ENCODE measurements around the gene TMEM11.

The TMEM11 gene

DNA sequence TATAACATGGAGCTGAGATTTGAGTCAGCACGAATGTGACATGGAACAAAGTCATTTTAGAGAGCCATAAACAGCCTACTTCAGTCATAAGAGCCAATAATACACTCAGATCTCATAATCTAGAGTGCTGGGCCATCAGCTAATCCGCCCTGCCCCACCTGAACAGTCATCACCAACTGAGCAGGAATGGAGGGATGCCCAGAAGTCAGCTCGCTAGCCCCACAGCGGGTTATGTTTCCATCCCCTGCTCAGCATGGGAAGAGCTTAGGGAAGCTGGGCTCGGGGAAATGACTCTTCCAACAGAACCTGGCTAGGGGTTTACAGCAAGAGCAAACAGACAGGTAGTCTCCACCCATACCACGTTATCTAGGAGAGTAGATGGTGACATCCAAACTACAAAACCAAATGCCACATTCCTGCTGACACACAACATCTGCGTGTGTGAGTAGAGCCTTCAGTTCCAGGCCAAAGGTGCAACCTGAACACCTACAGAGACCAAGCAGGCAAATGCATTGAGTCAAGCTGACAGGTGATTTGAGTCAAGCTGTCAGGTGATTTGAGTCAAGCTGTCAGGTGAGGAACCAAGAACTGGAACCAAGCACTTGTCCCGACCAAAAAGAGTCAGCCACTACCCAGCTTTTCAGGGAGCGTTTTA lies 2.0 kb downstream of the TMEM11 start:
- H3K36me3 ChIP-seq (replicated peaks): peaks cover 4% of the 10 kb centered on the region
- in situ Hi-C loops (cut with HindIII; ENCODE audit: low pct_ligation_motif_present, low sequenced_read_pairs): no loop called here
- H3K27ac ChIP-seq: no peak overlapping the region
- TF ChIP-seq, protein P1, sequence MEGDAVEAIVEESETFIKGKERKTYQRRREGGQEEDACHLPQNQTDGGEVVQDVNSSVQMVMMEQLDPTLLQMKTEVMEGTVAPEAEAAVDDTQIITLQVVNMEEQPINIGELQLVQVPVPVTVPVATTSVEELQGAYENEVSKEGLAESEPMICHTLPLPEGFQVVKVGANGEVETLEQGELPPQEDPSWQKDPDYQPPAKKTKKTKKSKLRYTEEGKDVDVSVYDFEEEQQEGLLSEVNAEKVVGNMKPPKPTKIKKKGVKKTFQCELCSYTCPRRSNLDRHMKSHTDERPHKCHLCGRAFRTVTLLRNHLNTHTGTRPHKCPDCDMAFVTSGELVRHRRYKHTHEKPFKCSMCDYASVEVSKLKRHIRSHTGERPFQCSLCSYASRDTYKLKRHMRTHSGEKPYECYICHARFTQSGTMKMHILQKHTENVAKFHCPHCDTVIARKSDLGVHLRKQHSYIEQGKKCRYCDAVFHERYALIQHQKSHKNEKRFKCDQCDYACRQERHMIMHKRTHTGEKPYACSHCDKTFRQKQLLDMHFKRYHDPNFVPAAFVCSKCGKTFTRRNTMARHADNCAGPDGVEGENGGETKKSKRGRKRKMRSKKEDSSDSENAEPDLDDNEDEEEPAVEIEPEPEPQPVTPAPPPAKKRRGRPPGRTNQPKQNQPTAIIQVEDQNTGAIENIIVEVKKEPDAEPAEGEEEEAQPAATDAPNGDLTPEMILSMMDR (IDR thresholded peaks at IDR 0.05; ENCODE audit: low read depth, low read length, missing control alignments): no peak
- no peaks in the 10 kb centered on the region for H3K27me3 ChIP-seq (replicated peaks)
- no peak for DNase-seq
- H3K4me3 ChIP-seq (ENCODE audit: low read depth, low read length): no peak overlapping the region

DNA sequence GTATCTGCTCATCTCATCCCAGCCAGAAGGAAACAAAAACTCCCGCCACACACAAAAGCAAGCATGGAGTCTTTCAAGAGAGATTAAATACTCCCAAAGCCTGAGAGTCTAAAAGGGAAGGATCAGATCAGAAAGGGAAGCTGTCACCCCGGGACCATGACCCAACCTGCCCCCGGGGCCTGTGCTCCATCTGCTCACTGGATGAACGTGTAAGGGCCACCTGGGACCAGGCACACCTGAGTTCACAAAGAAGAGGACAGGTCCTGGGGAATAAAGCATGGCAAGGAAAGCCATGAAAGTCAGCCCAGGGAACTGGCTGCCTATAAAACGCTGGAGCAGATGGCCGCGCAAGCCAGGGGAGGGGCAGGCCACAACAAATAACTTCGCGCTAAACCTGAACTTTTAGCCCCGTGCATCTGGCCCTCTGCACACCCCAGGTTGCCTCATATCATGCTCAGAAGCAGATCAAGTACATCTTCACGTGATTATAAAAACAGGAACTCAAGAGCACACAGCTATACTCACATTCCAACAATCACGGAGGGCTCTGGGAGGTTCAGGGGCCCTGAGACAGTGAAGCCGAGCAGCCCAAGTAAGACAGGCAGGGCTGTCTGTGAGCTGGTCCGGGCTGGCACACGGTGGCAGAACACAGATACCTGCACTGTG lies 3.4 kb downstream of the TMEM11 start:
- TF ChIP-seq, protein P1 (IDR thresholded peaks at IDR 0.05; ENCODE audit: low read depth, low read length, missing control alignments): no peak
- peaks cover 4% of the 10 kb centered on the region for H3K36me3 ChIP-seq (replicated peaks)
- H3K4me3 ChIP-seq (ENCODE audit: low read depth, low read length): no peak overlapping the region
- H3K27me3 ChIP-seq (replicated peaks): no peaks in the 10 kb centered on the region
- in situ Hi-C loops (cut with HindIII; ENCODE audit: low pct_ligation_motif_present, low sequenced_read_pairs): no loop called here
- H3K27ac ChIP-seq: no peak overlapping the region
- no peak for DNase-seq

DNA sequence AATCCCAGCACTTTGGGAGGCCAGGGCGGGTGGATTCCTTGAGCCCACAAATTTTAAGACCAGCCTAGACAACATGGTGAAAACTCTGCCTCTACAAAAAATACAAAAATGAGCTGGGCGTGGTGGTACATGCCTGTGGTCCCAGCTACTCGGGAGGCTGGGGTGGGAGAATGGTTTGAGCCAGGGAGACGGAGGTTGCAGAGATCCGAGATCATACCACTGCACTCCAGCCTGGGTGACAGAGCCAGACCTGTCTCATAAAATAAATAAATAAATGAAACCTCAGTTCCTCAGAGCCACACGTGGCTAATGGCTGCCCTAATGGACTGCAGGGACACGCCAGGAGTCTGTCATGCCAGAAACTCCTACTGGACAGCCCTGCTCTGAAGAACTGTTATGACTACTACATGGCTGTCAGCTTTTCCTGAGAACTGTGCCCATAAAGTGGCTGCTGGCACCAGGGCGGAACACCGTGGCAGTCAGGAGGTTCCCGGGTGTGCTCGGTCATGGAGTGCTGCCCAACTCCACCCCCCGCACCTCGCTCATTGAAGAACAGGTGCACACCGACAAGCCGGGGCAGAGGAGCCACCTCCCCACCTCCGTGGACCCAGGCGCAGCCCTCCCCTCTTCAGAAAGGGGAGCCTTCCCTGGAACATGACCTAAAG lies 4.3 kb downstream of the TMEM11 start:
- no peak for DNase-seq
- Histone ChIP-seq H3K27ac (no peak overlapping the region), H3K36me3 (replicated peaks) (peaks cover 4% of the 10 kb centered on the region), H3K27me3 (replicated peaks) (no peaks in the 10 kb centered on the region), H3K4me3 (ENCODE audit: low read depth, low read length) (no peak overlapping the region)
- in situ Hi-C loops (cut with HindIII; ENCODE audit: low pct_ligation_motif_present, low sequenced_read_pairs): no loop called here
- TF ChIP-seq, protein P1 (IDR thresholded peaks at IDR 0.05; ENCODE audit: low read depth, low read length, missing control alignments): no peak

DNA sequence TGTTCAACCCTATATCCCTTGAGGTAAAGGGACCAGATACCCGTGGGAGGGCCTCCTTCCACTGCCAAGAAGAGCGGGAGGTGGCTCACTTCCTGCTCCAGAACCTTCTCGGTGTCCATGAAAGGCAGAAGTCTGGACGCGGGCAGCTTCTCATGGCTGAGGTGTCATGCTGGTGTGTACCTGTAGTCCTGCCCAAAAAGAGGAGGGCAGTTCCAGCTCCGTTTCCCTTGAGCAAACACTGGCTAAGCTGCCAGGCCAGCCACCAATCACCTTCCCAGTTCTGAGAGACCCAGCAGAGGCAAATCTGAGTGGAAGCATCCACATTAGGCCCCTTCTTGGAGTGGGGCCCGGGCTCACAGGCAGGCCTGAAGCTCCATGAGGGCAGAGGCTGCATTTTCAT lies 5.6 kb downstream of the TMEM11 start:
- Histone ChIP-seq H3K27ac (no peak overlapping the region), H3K27me3 (replicated peaks) (no peaks in the 10 kb centered on the region), H3K4me3 (ENCODE audit: low read depth, low read length) (no peak overlapping the region), H3K36me3 (replicated peaks) (peaks cover 4% of the 10 kb centered on the region)
- TF ChIP-seq, protein P1 (IDR thresholded peaks at IDR 0.05; ENCODE audit: low read depth, low read length, missing control alignments): no peak
- no peak for DNase-seq
- in situ Hi-C loops (cut with HindIII; ENCODE audit: low pct_ligation_motif_present, low sequenced_read_pairs): no loop called here

DNA sequence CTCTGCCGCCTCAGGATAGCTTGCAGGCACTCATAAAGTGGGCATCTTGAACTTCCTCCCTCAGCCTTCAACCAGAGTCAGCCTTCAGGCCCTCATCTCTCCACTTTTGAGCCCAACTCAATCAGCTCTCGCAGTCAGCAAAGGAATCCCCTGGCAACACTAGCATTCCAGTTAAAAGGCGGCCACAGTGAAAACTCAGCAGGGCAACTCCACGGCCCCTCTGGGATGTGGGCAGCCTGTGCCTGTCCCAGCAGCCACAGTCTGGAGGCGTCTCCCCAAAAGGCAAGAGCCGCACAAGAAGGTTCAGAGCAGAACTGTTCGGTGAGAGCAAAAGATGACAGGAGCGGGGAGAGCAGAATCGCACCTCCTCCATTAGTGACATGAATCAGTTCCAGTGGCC lies 9.0 kb downstream of the TMEM11 start:
- in situ Hi-C loops (cut with HindIII; ENCODE audit: low pct_ligation_motif_present, low sequenced_read_pairs): no loop called here
- H3K27me3 ChIP-seq (replicated peaks): no peaks in the 10 kb centered on the region
- DNase-seq: no peak
- no peak overlapping the region for H3K27ac ChIP-seq
- H3K4me3 ChIP-seq (ENCODE audit: low read depth, low read length): no peak overlapping the region
- TF ChIP-seq, protein P1 (IDR thresholded peaks at IDR 0.05; ENCODE audit: low read depth, low read length, missing control alignments): no peak
- peaks cover 4% of the 10 kb centered on the region for H3K36me3 ChIP-seq (replicated peaks)
